GM20431 (cell line): ENCODE results near the gene KRT33A.
"Not testable (repeated sequence)": the region's sequence is repeated elsewhere in the genome, so short reads cannot be mapped to it uniquely, and the experiment has no call there.

Experiments
- in situ Hi-C: fragments of 300-500 bp; cut with MseI, MboI; formaldehyde crosslinking; loops from one replicate; pipeline ENCODE4 v1.15.0; 2020; ENCODE audit warnings: low sequenced_read_pairs; ENCODE audit not compliant: unreplicated experiment

KRT33A gene

DNA sequence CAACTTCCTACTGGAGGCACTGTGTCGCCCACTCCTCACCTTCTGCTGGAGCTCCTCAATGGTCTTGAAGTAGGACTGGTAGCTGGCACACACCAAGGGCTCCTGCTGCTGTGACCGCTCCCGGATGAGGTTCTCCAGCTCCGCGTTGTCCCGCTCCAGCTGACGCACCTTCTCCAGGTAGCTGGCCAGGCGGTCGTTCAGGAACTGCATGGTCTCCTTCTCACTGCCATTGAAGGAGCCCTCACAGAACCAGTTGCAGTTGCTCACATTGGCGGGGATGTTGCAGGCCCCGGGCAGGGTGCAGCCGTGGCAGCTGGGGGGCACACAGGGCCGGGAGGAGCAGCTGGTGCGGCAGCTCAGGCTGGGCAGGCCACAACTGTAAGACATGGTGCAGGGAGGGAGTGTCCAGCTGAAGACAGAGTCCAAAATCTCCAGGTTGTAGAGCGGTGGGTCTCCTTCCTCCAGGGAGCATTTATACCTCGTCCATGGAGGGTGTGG, at the start of gene KRT33A:
KRT33A (minus strand) TSS at position 448 of the 498 bp plus-strand sequence; CDS start at position 387, 61 bp downstream.
- in situ Hi-C loops = not testable (repeated sequence)

DNA sequence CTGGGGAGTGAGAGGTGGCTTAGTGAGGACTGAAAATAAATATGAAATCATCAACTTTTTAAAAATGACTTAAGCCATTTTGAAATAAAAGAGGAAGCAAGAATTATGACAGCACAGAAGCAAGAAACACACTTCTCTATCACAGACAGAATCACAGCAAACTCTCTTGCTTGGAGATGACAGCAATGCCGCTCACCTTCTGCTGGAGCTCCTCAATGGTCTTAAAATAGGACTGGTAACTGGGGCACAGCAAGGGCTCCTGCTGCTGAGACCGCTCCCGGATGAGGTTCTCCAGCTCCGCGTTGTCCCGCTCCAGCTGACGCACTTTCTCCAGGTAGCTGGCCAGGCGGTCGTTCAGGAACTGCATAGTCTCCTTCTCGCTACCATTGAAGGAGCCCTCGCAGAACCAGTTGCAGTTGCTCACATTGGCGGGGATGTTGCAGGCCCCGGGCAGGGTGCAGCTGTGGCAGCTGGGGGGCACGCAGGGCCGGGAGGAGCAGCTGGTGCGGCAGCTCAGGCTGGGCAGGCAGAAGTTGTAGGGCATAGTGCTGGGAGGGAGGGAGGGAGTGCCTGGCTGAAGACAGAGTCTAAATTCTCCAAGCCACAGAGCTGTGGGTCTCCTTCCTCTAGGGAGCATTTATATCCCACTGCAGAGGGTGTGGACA, 46.5 kb upstream of the KRT33A start, which contains the start of gene KRT31:
KRT31 (minus strand) TSS at position 613 of the 665 bp plus-strand sequence; CDS start at position 544, 69 bp downstream.
- in situ Hi-C loops = no loop called here

DNA sequence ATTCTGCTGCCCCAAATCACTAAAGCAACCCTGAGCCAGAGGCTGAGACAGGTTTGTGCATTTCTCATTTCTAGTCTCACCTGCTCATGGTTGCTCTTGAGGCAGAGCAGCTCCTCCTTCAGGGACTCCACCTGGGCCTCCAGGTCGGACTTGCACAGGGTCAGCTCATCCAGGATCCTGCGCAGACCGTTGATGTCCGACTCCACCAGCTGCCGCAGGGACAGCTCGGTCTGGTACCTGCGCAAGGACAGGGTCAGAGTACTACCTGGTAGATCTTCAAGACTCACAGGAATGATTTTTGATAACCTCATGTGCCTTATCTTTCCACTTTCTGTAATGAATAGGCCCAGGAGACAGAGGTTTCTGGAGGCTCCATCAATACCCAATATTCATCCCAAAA, 45.7 kb upstream of the KRT33A start:
- in situ Hi-C loops = no loop called here

DNA sequence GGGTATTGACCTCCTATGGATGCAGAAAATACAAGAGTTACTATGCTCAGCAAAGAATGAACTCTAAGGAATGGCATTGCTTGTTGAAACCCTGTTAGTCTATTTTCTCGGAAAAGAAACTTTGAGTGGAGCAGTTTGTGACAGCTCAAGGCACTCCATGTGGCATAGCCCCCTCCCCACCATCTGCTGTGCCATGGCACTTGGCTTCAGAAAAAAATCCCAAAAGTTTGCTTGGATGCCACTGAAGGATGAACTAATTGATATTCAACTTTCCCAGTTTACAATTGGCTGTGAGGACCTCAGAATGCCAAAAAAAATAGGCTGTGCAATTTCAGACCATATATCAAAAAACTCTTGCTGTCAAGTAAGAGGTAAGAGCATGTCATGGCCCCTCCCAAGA, 45.0 kb upstream of the KRT33A start:
- in situ Hi-C loops = no loop called here

DNA sequence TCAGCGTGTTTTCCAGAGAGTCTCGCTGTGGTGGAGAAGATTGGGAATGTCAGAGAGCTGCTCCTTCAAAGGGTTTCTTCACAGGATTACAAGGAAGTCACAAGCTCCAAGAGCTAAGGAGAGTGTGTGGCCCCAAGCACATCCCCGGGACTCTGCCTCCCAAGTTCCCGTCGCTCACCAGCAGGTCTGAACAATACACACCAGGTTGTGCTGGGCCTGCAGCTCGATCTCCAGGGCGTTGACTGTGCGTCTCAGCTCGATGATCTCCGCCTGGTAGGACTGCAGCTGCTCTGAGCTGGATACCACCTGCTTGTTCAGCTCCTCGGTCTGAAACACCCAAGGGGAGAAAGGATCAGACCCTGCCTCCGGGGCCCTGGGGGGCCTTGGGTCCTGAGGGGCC, 44.4 kb upstream of the KRT33A start:
- in situ Hi-C loops = not testable (repeated sequence)

DNA sequence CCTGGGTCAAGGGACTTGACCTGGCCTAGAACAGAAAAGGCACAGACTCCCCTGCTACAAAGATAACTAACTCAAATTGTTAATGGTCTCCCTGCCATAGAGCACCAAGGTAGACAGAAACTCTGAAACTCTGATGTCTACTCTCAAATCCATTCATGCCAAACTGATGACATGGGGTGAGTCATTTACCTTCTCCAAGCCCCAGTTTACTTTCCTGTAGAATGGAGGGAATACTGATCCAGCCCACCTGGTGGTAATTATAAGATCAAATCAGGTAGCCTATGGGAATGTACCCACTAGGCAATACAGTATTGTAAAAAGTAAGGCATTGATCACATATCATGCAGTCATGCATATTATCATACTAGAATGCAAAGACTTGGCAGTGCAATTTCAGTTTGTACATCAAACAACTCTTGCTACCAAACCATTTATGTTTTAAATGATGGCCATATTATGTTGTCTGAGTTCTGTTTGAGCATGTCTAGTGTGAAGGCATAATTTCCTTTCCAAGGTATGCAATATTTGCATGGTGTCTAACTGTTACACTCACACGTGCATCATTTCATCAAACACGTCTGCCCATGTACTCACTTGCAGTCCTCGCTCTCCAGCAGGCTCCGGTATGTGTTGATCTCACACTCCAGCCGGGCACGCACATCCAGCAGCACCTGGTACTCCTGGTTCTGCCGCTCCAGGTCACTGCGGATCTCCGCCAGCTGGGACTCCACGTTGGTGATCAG, 43.8 kb upstream of the KRT33A start:
- in situ Hi-C loops = no loop called here

DNA sequence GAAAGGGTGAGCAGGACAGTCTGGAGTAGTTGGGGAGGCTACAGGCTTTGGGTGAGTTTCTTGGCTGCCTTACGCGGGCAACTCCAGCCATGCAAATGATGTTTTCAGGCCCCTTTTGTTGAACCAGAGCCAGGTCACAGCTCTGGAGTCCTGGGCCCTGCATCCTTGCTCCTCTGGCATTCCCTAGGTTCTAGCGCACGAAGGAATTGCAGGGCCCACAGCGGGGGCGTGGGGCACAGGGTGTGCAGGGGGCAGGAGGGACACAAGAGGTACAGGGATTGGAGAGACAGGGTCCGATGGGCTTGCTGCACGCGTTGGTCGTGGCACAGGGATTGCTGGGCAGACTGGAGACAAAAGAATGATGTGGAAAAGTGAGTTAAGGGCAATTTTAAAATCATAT, 43.2 kb upstream of the KRT33A start:
- in situ Hi-C loops = no loop called here

DNA sequence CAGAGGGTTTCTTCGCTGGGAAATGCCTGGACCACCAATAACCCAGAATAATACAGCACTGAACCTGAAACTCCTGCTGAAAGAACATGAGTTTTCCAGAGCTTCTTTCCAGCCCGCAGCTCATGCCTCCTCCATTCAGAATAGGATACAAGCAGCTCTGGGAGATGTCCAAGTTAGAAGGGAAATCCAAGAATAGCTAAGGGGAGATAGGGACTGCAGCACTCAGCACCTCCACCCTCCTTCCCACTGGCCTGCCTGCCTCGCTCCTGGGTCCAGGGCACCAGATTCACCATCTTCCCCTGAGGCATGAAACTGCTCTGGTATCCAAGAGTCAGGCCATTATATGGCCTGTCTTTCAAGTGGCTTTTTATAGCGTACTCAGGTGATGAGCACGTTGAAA, 42.7 kb upstream of the KRT33A start:
- in situ Hi-C loops = no loop called here

DNA sequence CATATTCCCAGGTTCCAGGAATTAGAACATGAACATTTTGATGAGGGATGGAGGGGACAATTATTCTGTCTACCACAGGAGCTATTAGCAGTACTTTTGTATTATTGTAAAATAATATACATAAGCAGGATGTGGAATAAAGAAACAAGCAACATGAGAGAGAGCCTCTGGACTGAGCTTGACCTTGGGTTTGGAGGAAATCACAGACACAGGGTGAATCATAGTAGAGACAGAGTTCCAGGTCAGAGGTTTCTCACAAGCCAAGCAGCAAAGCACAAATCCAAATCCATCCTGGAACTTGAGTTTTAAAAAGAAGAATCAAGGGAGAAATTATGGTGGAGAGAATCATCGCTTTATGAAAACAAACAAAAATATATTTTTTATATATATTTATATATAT, 41.6 kb upstream of the KRT33A start:
- in situ Hi-C loops = no loop called here

DNA sequence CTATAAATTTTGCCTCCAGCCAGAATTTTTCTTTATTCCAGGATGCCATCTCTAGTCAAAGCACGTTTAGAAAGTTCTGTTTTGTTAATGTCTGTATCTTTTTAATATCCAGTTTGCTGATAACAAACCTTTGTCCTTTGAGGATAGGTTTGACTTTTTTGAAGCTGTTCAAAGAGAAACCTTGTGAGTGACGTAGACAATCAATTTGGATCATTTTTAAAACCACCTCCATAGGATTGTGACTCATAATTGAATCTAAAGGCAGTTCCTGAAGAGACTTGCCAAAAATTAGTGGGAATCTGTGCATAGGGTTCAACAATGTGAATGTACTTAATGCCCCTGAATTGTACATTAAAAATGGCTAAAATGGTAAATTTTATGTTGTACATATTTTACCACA, 40.9 kb upstream of the KRT33A start:
- in situ Hi-C loops = no loop called here

DNA sequence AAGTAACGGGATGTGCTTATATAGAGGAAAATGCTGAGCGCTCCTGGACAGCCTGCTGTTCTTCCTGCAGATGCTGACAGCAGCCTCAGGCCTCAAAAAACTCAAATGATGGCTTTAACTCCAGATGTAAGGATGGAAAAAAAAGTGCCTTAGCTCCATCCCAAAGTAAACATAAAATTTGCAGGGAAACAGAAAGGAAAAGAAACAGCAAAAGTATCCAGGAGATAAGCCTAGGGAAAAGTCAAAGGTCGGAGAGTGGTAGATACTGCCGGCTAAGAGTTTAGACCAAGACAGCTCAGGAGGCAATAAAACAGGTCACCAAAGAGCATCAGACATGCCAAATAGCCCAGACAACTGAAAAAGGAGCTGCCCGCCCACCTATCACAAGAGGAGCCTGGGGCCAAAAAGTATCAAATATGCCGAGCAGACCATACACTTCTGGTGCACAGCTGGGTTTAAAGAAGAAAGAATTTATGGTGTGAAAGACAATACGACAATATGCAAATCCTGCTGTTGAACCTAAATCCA, 39.8 kb upstream of the KRT33A start:
- in situ Hi-C loops = no loop called here

DNA sequence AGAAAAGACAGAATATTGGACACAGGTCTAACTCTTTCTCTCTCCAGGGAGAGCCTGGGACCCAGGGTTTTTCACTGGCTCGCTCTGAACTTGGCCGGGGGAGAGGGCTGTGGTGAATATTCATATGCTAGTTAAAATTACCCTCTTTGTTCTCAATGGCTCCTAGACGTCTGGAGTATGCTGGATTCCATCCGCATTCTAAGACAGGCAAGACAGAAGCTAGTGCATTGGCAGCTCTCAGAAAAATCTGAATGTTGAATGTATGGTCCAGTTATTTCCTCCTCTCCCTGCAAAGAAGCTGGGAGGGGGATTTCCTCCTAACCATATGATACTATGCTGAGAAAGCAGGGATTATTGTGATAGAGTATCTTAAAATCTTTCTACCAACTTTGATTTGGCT, 37.0 kb upstream of the KRT33A start:
- in situ Hi-C loops = no loop called here

DNA sequence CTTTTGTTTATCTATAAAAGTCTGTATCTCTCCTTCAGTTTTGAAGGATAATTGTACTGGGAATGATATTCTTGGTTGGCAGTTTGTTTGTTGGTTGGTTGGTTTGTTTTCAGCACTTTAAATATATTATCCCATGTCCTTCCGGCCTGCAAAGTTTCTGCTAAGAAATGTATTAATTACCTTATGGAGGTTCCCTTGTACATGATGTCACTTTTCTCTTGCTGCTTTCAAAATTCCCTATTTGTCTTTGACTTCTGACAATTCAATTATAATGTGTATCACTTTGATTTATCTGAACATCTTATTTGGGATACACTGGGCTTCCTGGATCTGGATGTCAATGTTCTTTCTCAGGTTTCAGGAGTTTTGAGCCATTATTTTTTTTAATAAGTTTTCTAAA, 35.6 kb upstream of the KRT33A start:
- in situ Hi-C loops = no loop called here

DNA sequence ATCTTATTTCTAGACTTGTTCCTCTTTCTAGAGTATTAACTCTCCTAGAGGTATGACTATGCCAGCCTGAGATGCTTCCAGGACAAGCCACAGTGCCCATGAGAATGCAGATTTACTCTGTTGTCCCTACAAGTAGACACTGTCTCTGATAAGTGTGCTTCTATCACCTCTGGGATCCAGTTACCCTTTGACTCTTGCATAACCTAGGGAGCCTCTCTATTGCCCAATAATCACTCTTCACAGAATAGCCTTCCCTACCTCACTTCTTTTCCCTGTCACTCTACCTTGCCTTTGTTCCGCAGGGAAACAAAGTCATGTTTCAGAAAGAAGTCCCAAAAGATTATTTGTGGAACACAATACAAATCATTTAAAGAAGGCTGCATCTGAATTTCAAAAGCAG, 33.1 kb upstream of the KRT33A start:
- in situ Hi-C loops = no loop called here

DNA sequence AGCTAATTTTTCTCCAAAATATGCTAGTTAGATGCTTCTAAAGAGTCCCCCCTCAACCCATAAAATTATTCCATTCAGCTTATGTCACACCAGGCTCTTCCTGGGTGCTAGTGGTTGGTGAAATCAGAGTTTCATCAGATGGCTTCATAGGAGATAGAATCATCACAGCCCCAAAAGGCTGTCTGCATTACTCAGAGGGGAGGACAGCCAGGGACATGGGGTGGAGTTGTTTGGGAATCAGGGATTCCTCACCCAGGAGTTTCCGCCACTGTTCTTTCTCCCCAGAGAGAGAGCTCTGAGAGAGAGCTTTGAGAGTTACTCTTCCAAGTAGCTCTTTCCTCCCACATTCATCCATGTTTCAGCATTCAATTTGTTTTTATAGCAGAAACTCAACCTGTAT, 31.8 kb upstream of the KRT33A start:
- in situ Hi-C loops = no loop called here

DNA sequence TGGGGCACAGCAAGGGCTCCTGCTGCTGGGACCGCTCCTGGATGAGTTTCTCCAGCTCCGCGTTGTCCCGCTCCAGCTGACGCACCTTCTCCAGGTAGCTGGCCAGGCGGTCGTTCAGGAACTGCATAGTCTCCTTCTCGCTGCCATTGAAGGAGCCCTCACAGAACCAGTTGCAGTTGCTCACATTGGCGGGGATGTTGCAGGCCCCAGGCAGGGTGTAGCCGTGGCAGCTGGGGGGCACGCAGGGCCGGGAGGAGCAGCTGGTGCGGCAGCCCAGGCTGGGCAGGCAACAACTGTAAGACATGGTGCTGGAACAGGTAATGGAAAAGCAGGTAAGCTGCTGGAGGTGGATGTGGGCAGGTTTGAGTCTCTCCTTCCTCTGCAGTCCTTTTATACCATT, 31.3 kb upstream of the KRT33A start, which contains the start of gene KRT34:
KRT34 (minus strand) TSS at position 364 of the 400 bp plus-strand sequence; CDS start at position 304, 60 bp downstream.
- in situ Hi-C loops = not testable (repeated sequence)

DNA sequence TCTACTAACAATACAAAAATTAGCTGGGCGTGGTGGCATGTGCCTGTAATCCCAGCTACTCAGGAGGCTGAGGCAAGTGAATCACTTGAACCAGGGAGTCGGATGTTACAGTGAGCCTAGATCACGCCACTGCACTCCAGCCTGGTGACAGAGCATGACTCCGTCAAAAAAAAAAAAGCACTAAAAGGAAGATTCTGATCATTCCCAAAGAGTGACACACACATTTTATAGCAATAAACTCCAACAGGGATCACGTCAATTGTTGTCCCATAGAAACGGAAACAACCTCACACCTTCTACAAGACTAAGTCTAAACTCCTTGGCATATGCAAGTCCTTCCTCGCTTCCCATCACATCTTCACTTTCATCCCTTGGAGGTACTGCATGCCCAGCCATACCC, 29.5 kb upstream of the KRT33A start:
- in situ Hi-C loops = not testable (repeated sequence)

DNA sequence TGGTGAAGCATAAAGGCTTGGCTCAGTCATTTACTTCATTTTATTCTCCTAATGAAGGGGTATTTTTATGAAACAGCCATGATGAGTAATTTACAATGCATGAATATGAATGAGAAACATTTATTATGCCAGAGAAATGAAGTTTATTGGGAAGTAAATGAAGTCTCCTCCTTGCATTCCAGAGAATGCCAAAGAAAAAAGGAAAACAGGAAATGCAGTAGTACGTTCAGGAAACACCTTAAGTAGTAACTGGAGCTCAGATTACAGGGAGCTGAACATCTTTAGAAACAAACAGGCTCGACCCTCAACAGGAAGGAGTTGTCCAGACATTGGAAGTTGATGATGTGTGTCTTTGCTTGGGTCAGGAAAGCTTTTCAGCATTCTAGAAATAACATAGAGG, 26.9 kb upstream of the KRT33A start:
- in situ Hi-C loops = no loop called here

DNA sequence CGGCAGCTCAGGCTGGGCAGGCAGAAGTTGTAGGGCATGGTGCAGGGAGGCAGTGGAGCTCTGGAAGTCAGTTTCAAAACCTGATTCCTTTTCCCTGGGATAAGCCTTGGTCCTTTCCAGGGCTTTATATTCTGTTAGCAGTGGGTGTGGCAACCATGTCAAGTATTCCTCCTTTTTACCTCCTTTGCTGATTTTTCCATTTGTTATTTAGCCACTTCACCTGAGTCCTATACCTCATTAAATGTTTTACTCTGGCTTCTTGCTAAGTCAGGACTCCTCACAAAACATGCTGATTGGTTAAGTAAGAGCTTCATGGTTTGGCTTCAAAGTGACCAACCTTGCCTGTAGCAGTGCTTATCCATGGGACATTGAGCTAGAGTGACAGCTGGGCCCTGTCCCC, 19.1 kb upstream of the KRT33A start, which contains the start of gene KRT33B:
KRT33B (minus strand) TSS at position 101 of the 400 bp plus-strand sequence; CDS start at position 38, 63 bp downstream.
- in situ Hi-C loops = no loop called here

DNA sequence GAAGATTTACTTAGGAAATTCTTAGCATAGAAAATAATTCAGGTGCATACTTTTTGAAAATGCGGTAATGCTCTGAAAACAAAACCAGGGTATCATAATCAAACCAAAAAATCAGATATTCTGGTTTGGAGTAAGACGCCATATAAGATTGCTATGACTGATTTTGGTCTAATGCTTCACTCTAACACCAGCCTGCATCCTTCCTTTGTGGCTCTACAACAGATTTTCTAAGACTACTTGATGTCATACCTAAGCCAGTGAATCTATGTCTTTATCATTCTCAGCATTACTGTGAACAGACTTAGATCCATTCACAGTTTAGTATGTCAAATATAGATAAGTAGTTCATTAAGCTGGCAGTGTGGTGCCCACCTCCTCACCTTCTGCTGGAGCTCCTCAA, 18.4 kb upstream of the KRT33A start:
- in situ Hi-C loops = no loop called here
